Measurements from ENCODE around the gene GRIP2.

The GRIP2 gene

DNA sequence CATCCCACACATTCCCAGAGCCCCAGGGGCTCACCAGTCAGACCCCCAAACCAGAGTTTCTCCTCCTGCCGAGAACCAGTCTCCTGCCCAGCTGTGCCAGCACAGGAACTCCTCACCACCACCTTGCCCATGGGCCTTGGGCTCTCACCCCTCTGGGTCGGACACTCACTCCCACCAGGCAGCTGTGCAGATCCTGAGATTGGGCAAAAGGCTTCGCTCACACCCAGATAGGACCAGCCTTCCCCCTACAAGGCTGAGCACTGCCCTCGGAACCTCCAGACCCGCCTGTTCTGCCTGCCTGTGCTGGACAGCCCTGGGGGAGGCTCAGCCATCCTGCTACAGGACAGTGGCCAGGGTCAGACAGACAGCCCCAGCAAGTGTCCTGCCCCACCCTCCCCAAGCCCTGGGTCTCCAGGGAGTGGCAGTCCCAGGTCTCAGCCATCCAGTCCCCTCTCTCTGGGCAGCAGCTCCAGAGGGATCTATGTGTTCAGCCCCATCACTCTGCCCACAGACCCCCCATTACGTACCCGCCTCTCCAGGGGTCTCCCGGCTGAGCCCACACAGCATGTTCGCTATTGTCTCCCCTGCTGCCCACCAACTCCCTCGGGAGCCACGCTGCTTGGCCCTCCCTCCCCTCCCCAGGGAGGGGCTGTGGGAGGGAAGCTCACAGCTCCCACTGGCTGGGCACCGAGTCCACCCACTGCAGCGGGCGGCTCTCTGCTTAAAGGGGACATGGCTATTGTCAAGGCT is at the start of gene GRIP2:
TSS of gene GRIP2 (minus strand) at position 601 of the 750 bp plus-strand sequence. CDS start at position 567, 34 bp downstream.
- no peak for TF ChIP-seq EZH2 (IDR thresholded peaks at IDR 0.05; ENCODE audit: borderline replicate concordance, low read length)
- TF ChIP-seq, protein P1, sequence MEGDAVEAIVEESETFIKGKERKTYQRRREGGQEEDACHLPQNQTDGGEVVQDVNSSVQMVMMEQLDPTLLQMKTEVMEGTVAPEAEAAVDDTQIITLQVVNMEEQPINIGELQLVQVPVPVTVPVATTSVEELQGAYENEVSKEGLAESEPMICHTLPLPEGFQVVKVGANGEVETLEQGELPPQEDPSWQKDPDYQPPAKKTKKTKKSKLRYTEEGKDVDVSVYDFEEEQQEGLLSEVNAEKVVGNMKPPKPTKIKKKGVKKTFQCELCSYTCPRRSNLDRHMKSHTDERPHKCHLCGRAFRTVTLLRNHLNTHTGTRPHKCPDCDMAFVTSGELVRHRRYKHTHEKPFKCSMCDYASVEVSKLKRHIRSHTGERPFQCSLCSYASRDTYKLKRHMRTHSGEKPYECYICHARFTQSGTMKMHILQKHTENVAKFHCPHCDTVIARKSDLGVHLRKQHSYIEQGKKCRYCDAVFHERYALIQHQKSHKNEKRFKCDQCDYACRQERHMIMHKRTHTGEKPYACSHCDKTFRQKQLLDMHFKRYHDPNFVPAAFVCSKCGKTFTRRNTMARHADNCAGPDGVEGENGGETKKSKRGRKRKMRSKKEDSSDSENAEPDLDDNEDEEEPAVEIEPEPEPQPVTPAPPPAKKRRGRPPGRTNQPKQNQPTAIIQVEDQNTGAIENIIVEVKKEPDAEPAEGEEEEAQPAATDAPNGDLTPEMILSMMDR (IDR thresholded peaks at IDR 0.05; ENCODE audit: low read length), result no peak
- H3K27me3 ChIP-seq (ENCODE audit: insufficient read depth, low read length), result no peaks in the 10 kb centered on the region
- no peaks in the 10 kb centered on the region for H3K9me3 ChIP-seq (ENCODE audit: low read length)
- no peaks in the 10 kb centered on the region for H4K20me1 ChIP-seq (ENCODE audit: insufficient read depth, low read length)
- no peaks in the 10 kb centered on the region for H3K9me2 ChIP-seq (ENCODE audit: low read depth, low read length)
- no peaks in the 10 kb centered on the region for H3K4me1 ChIP-seq (ENCODE audit: insufficient read depth, low read length, severe bottlenecking)
- H3K4me2 ChIP-seq (ENCODE audit: low read length), result no peak within 1 kb of the TSS
- no peak within 1 kb of the TSS for H3K9ac ChIP-seq (ENCODE audit: low read length)
- H3K4me3 ChIP-seq (ENCODE audit: low read depth, low read length, poor library complexity, severe bottlenecking), result no peak within 1 kb of the TSS
- H3K27ac ChIP-seq (ENCODE audit: low read depth, low read length, poor library complexity, severe bottlenecking), result no peak within 1 kb of the TSS
- H3K36me3 ChIP-seq (ENCODE audit: insufficient read depth, low read length), result no peaks in the 10 kb centered on the region
- H2AFZ ChIP-seq (ENCODE audit: low read length), result no peak within 1 kb of the TSS
- no peaks in the 10 kb centered on the region for H3K79me2 ChIP-seq (ENCODE audit: insufficient read depth, low read length)
- no peaks in the 10 kb centered on the region for H3F3A ChIP-seq (ENCODE audit: insufficient read depth, low read length)

DNA sequence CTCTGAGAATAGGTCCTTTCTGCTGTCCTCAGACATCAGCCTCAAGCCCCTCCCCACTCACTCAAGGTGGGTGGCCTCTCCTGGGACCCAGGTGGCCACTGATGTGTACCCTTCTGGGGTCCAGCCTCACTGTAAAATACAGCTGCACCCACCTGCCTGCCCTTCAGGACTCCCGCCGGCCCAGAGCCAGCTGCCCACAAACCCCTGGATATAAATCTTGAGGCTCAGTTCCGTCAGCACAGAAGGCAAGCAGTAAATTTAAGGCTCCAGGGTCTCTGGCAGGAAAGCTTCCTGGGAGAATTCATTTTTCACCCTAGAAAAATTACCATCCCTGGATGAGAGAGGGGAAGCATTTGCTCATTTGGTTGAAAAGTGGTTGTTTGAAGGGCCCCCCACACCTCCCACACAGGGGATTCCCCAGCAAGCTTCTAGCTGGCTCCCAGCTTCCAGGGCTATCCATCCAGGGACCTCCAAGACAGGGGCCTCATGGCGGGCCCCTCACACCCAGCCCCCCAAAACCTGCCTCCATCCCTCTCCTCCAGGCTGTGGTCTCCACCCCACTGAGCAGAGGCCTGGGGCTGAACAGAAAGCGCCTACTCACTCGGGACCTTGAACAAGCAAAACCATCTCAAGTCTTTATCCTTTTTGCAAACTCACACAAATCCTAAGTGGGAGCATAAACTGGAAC is 48.4 kb upstream of the GRIP2 start:
- Histone ChIP-seq H3K9ac (ENCODE audit: low read length) (no peak overlapping the region), H4K20me1 (ENCODE audit: insufficient read depth, low read length) (no peaks in the 10 kb centered on the region), H3K36me3 (ENCODE audit: insufficient read depth, low read length) (no peaks in the 10 kb centered on the region), H3K27me3 (ENCODE audit: insufficient read depth, low read length) (no peaks in the 10 kb centered on the region), H3K79me2 (ENCODE audit: insufficient read depth, low read length) (no peaks in the 10 kb centered on the region), H3K27ac (ENCODE audit: low read depth, low read length, poor library complexity, severe bottlenecking) (no peak overlapping the region), H3K4me3 (ENCODE audit: low read depth, low read length, poor library complexity, severe bottlenecking) (no peak overlapping the region), H3K9me2 (ENCODE audit: low read depth, low read length) (no peaks in the 10 kb centered on the region), H3K4me1 (ENCODE audit: insufficient read depth, low read length, severe bottlenecking) (no peaks in the 10 kb centered on the region), H2AFZ (ENCODE audit: low read length) (no peak overlapping the region), H3K4me2 (ENCODE audit: low read length) (no peak overlapping the region), H3K9me3 (ENCODE audit: low read length) (no peaks in the 10 kb centered on the region), H3F3A (ENCODE audit: insufficient read depth, low read length) (no peaks in the 10 kb centered on the region)
- TF ChIP-seq, protein P1 (IDR thresholded peaks at IDR 0.05; ENCODE audit: low read length), result no peak
- no peak for TF ChIP-seq EZH2 (IDR thresholded peaks at IDR 0.05; ENCODE audit: borderline replicate concordance, low read length)

DNA sequence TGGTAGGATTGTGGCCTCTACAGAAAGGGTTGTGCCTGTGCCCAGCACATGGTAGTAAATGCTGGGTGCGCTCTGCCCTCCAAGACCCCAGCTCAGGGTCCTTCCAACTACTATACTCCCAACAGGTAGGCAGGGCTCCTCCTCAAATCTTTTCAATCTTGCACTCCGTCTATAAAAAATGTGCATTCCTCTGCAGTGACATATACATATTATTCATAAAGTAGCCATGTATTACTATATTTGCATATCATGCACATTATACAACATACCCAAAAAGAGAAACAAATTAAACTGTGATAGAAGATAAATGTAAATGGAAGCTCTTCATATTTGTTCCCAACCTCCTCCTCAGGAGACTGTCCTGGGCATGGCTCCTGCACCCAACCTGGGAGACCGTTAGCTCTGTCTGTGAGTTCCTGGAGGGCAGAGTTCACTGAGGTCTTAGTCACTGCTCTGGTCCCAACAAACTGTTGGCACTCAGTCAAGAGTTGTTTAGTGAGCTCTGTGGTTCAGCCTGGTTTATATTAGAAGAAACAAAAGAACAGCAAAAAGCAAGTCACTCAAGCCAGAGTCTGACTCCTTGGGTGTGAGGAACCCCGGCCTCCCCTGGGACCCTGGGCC is 47.7 kb upstream of the GRIP2 start:
- Histone ChIP-seq H3K36me3 (ENCODE audit: insufficient read depth, low read length) (no peaks in the 10 kb centered on the region), H3K9me2 (ENCODE audit: low read depth, low read length) (no peaks in the 10 kb centered on the region), H3K79me2 (ENCODE audit: insufficient read depth, low read length) (no peaks in the 10 kb centered on the region), H3K4me3 (ENCODE audit: low read depth, low read length, poor library complexity, severe bottlenecking) (no peak overlapping the region), H3K4me1 (ENCODE audit: insufficient read depth, low read length, severe bottlenecking) (no peaks in the 10 kb centered on the region), H3K9ac (ENCODE audit: low read length) (no peak overlapping the region), H3F3A (ENCODE audit: insufficient read depth, low read length) (no peaks in the 10 kb centered on the region), H2AFZ (ENCODE audit: low read length) (no peak overlapping the region), H3K27ac (ENCODE audit: low read depth, low read length, poor library complexity, severe bottlenecking) (no peak overlapping the region), H3K9me3 (ENCODE audit: low read length) (no peaks in the 10 kb centered on the region), H3K4me2 (ENCODE audit: low read length) (no peak overlapping the region), H3K27me3 (ENCODE audit: insufficient read depth, low read length) (peaks cover 3% of the 10 kb centered on the region; the same call in 1 of the 2 replicates), H4K20me1 (ENCODE audit: insufficient read depth, low read length) (no peaks in the 10 kb centered on the region)
- TF ChIP-seq, protein P1 (IDR thresholded peaks at IDR 0.05; ENCODE audit: low read length), result no peak
- no peak for TF ChIP-seq EZH2 (IDR thresholded peaks at IDR 0.05; ENCODE audit: borderline replicate concordance, low read length)

Measured in OCI-LY1 (cell line).